Right lobe of liver (tissue), 6 donors: ENCODE data around the gene CACNA2D1. TPM values are rescaled to one million over a fixed set of nuclear protein-coding genes. Genes with fewer than 3 reads are reported as not detected.
A peak's percentile ranks its signal among the peaks of the same experiment; 100 is the strongest.

ENCODE experiments used
- ATAC-seq, 4 donors: fragments of 200-7000 bp; cut with Tn5 transposase; one replicate each; pipeline ENCODE4 v1.9.1; 2020; ENCODE audit warnings: mild to moderate bottlenecking in 4 of 4, moderate library complexity in 4 of 4
- DNase-seq, 3 donors: peaks; one replicate each; pipeline ENCODE4 v3.0.0-alpha.2; 2020
- H3K27ac ChIP-seq, 3 donors: fragments of 200-600 bp; one replicate each; pipeline ENCODE4 v1.8.0; 2022
- H3K27me3 ChIP-seq, 2 donors: fragments of 200-600 bp; one replicate each; pipeline ENCODE4 v1.8.0; 2022
- H3K36me3 ChIP-seq, 4 donors: fragments of 200-600 bp; sonication (generic) in 1 of 4; one replicate each; pipeline versions ENCODE4 v1.5.1 to v1.8.0; 2017 to 2022; ENCODE audit warnings: control low read depth in 1 of 4
- H3K4me1 ChIP-seq, 4 donors: fragments of 200-600 bp; sonication (generic) in 1 of 4; one replicate each; pipeline versions ENCODE4 v1.5.1 to v1.8.0; 2017 to 2022; ENCODE audit warnings: control low read depth in 1 of 4
- H3K4me3 ChIP-seq, 3 donors: fragments of 200-600 bp; one replicate each; pipeline ENCODE4 v1.8.0; 2022
- H3K9me3 ChIP-seq, 4 donors: fragments of 200-600 bp; sonication (generic) in 1 of 4; one replicate each; pipeline versions ENCODE4 v1.5.1 to v1.8.0; 2017 to 2022; ENCODE audit warnings: control low read depth in 1 of 4
- CTCF ChIP-seq, 4 donors: fragments of 200-600 bp in 3 of 4; fragments of 450-650 bp in 1 of 4; IDR thresholded peaks; one replicate each; pipeline versions ENCODE4 v1.5.1 to v1.8.0; 2016 to 2022; ENCODE audit warnings: antibody characterized with exemption in 4 of 4, mild to moderate bottlenecking in 2 of 4
- POLR2A ChIP-seq: fragments of 450-650 bp; IDR thresholded peaks from one replicate; pipeline ENCODE4 v1.6.1; 2017; ENCODE audit warnings: antibody characterized with exemption, mild to moderate bottlenecking
- WGBS: methylation state at CpG from one replicate; pipeline ENCODE4 v1.1.6; 2018; ENCODE audit warnings: low coverage, low lambda C conversion rate; ENCODE audit not compliant: insufficient coverage; ENCODE audit errors: missing lambda C conversion rate; 5-methylcytosine and 5-hydroxymethylcytosine counted together
- intact Hi-C, 2 donors: fragments of 100-400 bp; cut with DNase I; formaldehyde crosslinking; loops; one replicate each; pipeline versions ENCODE4 v1.11.2 to v1.14.1; 2022
- total RNA-seq, 6 experiments: library from RNA; depleted of rRNA in 2 of 6; stranded (reverse); fragments of >200 nt in 2 of 6; fragmentation: NEBNext Ultra II Directional in 3 of 6; extraction: Animal tissue kit (Norgen Biotek cat#: 25700) in 3 of 6; gene quantifications; one replicate each; pipeline versions ENCODE4 v1.1.0 to v1.2.4, GENCODE V29; 2016 to 2023
- donor health status: DM: no; HTN: yes; CAD: no.
- donor health status: DM: no; HTN: no; CAD: no.
- donor health status: DM: no; HTN: no; CAD: no.
- donor health status: DM: no; HTN: yes; CAD: no.
- donor health status: DM: no; HTN: yes; CAD: no.

CACNA2D1 gene
- total RNA-seq, 6 experiments from 2014 or later = 1.3 to 6.0 (median 2.2) TPM

- H3K36me3 ChIP-seq = no peaks in the 10 kb centered on the region
- H3K4me1 ChIP-seq = no peaks in the 10 kb centered on the region
- intact Hi-C loops = no loop called here
- no peaks in the 10 kb centered on the region for H3K27me3 ChIP-seq
- H3K4me3 ChIP-seq = no peak overlapping the region
- WGBS = 54% methylated on average over 4 of the region's 4 CpGs
- no peak for TF ChIP-seq CTCF (IDR thresholded peaks at IDR 0.05)
- TF ChIP-seq POLR2A = no peak
- H3K27ac ChIP-seq = no peak overlapping the region
- DNase-seq (peak in 2 of 3 donors; percentile 37 to 44), ATAC-seq (no peak)
- H3K9me3 ChIP-seq = no peaks in the 10 kb centered on the region
Measured at GRCh38 chr7:82319674-82320118, 123.9 kb downstream of the CACNA2D1 start.

DNA sequence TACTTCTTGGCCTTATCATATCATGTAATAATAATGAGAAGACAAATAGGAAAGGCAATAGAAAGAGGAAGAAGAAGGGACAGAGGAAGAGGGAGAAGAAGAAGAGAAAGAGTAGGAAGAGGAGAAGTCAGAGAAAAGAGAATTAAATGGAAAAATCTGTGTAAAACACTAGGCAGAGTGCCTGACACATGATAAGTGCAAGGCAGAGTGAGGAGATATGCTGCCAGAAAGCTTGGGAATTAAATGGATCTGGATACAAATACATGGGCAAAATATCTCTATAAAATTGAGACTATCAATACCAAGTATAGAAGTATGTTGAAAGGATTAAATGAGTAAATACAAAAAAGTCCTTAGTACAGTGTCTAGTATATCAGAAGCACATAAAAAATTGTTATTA is 124.8 kb downstream of the CACNA2D1 start:
- ATAC-seq (no peak), DNase-seq (no peak)
- no peaks in the 10 kb centered on the region for H3K9me3 ChIP-seq
- no peaks in the 10 kb centered on the region for H3K36me3 ChIP-seq
- H3K4me3 ChIP-seq = no peak overlapping the region
- no peaks in the 10 kb centered on the region for H3K4me1 ChIP-seq
- TF ChIP-seq POLR2A (no peak), CTCF (IDR thresholded peaks at IDR 0.05) (no peak)
- no peak overlapping the region for H3K27ac ChIP-seq
- H3K27me3 ChIP-seq = no peaks in the 10 kb centered on the region
- intact Hi-C loops = no loop called here

DNA sequence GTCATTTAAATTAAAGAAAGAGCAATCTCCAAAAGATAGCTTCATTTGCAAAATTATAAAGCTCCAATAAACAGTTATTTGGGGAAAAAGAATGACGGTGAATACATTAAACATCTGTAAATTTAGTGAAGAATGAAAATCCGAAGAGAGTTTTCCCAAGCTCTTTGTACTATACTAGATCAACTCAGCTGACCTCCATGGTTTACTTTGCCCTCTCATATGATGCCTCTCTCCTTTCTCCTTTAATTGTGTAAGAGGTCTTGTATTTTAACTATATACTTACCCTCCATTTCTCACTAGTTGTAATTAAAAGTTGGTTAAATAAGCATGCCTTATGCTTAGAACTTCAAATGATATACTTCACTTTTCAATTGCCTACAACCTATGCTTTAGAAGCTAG is 125.8 kb downstream of the CACNA2D1 start:
- no peak for ATAC-seq
- WGBS = 41% methylated on average over 2 of the region's 2 CpGs
- no peaks in the 10 kb centered on the region for H3K27me3 ChIP-seq
- no peak for DNase-seq
- no peak overlapping the region for H3K27ac ChIP-seq
- H3K36me3 ChIP-seq = no peaks in the 10 kb centered on the region
- H3K9me3 ChIP-seq = no peaks in the 10 kb centered on the region
- no peaks in the 10 kb centered on the region for H3K4me1 ChIP-seq
- no peak overlapping the region for H3K4me3 ChIP-seq
- intact Hi-C loops = no loop called here
- TF ChIP-seq POLR2A (no peak), CTCF (IDR thresholded peaks at IDR 0.05) (no peak)

DNA sequence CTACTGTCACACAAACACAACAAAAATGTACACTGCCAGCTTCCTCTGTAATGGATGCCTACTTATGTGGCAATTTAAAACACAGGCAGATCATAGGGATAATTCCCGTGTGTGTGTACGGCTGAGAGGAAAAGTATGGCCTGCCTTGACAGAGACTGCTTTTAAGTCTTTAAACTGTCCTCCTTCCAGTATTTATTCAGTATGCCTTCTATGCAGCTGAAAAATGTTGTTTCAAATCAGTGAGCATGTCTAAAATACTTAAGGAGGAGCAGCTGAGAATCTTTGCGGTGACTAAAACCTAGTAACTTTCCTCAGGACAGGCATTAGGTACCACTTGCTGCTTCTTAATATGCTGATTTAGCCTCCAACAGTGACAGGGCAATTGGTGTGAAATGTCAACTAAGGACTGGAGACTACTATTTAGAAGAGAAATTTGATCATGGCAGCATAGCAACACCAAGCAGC is 126.3 kb downstream of the CACNA2D1 start:
- DNase-seq (no peak), ATAC-seq (no peak)
- Histone ChIP-seq H3K4me3 (no peak overlapping the region), H3K9me3 (no peaks in the 10 kb centered on the region), H3K27me3 (no peaks in the 10 kb centered on the region), H3K36me3 (no peaks in the 10 kb centered on the region), H3K27ac (no peak overlapping the region), H3K4me1 (no peaks in the 10 kb centered on the region)
- TF ChIP-seq POLR2A (no peak), CTCF (IDR thresholded peaks at IDR 0.05) (no peak)
- intact Hi-C loops = no loop called here
- WGBS = 72% methylated on average over 3 of the region's 3 CpGs

GRCh38 chr7:82313269-82313668 is 130.3 kb downstream of the CACNA2D1 start:
- intact Hi-C loops = no loop called here
- no peak overlapping the region for H3K27ac ChIP-seq
- H3K27me3 ChIP-seq = no peaks in the 10 kb centered on the region

More at GRCh38 chr7:82313269-82313668, 130.3 kb downstream of the CACNA2D1 start:
- WGBS = 69% methylated on average over 1 of the region's 1 CpG
- no peaks in the 10 kb centered on the region for H3K36me3 ChIP-seq
- ATAC-seq (no peak), DNase-seq (no peak)
- TF ChIP-seq CTCF (IDR thresholded peaks at IDR 0.05) (no peak), POLR2A (no peak)
- no peaks in the 10 kb centered on the region for H3K9me3 ChIP-seq
- H3K4me1 ChIP-seq = no peaks in the 10 kb centered on the region
- no peak overlapping the region for H3K4me3 ChIP-seq
